Panc1 (cell line): Measurements from ENCODE around the gene LMBRD1.

Source experiments
- CTCF ChIP-seq: fragments of 450-650 bp; IDR thresholded peaks from 2 replicates; pipeline ENCODE4 v1.5.1; 2017; ENCODE audit warnings: mild to moderate bottlenecking
- REST ChIP-seq, 2 experiments: IDR thresholded peaks; 2 replicates each; pipeline ENCODE4 v1.6.1; 2011 to 2012; ENCODE audit warnings: low read depth in 2 of 2, control low read depth in 1 of 2, low read length in 1 of 2, mild to moderate bottlenecking in 1 of 2, moderate library complexity in 1 of 2; ENCODE audit not compliant: insufficient read depth in 1 of 2

GRCh38 chr6:69792292-69792691 lies 4.5 kb downstream of the LMBRD1 start:
- TF ChIP-seq CTCF = no peak
- no peak for TF ChIP-seq REST (IDR thresholded peaks at IDR 0.05; ENCODE audit: insufficient read depth in 1 of 2, low read depth in 2 of 2, low read length in 1 of 2)
